ENCODE data around the gene PRKAR1B.

The PRKAR1B gene

DNA sequence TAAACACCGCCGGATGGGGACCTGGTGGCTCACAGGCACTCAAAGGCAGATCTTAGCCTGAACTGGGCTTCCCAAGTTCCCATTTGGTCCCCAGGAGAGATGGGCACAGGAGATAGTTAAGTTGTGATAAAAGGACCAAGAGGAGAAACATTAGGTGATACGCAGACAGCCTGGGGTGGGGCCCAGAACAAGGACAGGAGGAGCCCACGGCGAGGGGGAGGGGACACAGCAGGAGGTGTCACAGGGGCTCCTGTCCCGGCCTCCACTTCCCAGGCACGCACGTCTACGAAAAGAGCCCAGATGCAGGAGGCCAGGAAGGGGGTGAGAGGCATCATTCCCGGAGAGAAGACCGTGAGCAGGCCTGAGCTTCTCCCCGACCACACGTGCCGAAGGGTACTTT, 16.9 kb downstream of the PRKAR1B start:
- Mint-ChIP-seq H3K27me3 (no peaks in the 10 kb centered on the region), H3K36me3 (ENCODE audit: low read depth) (peaks cover 24% of the 10 kb centered on the region), H3K4me1 (peaks cover 10% of the 10 kb centered on the region), H3K4me3 (no peak overlapping the region), H3K27ac (no peak overlapping the region), H3K9me3 (no peaks in the 10 kb centered on the region)
- no peak for DNase-seq
- ATAC-seq: no peak

DNA sequence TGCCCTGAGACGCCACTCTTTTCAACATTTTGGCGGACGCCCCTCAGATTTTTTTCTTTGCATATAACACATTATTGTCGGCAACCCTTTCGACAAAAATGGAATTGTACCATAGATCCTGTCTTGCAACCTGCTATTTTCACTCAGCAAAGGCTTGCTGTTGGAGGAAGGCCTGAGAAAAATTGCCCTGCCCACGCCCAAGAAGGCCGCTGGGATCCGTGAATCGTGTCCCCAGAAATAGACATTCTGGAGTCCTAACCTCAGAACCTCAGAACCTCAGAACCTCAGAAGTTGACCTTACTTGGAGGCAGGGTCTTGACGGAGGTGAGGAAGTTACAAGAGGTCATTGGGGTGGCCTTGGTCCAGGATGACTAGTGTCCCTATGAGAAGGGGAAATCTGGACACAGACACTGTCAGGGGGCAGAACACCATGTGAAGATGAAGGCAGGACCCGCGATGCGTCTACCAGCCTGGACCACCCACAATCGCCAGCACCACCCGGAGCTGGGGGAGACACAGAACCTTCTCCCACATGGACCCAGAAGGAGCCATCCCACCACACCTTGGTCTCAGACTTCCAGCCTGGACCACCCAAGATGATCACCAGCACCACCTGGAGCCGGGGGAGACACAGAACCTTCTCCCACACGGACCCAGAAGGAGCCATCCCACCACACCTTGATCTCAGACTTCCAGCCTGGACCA, 19.6 kb downstream of the PRKAR1B start:
- Mint-ChIP-seq H3K4me3 (no peak overlapping the region), H3K27me3 (no peaks in the 10 kb centered on the region), H3K4me1 (peaks cover 1% of the 10 kb centered on the region), H3K27ac (no peak overlapping the region), H3K9me3 (peaks cover 13% of the 10 kb centered on the region), H3K36me3 (ENCODE audit: low read depth) (peaks cover 34% of the 10 kb centered on the region)
- no peak for DNase-seq
- ATAC-seq: no peak

DNA sequence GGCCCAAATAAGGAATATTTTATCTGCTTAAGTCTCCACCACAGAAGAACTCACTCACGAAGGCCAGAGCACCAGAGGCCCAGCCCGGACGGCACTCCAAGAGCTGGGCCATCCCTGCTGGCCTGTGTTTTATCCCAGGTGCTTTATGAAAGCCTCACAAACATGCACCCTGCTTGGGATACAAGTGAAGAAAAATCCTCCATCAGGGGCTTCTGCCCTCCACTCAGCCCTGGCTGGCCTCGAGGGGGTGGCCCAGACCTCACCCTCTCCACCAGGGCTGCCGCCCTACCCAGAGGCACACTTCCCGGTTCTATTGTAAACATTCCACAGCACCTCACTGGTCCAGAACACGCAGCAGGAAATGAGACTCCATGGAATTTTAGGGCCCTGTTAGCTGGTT, 20.4 kb downstream of the PRKAR1B start:
- ATAC-seq: no peak
- H3K27ac Mint-ChIP-seq: no peak overlapping the region
- H3K9me3 Mint-ChIP-seq: peaks cover 13% of the 10 kb centered on the region
- H3K27me3 Mint-ChIP-seq: no peaks in the 10 kb centered on the region
- DNase-seq: no peak
- H3K4me3 Mint-ChIP-seq: no peak overlapping the region
- peaks cover 39% of the 10 kb centered on the region for H3K36me3 Mint-ChIP-seq (ENCODE audit: low read depth)
- peaks cover 1% of the 10 kb centered on the region for H3K4me1 Mint-ChIP-seq

DNA sequence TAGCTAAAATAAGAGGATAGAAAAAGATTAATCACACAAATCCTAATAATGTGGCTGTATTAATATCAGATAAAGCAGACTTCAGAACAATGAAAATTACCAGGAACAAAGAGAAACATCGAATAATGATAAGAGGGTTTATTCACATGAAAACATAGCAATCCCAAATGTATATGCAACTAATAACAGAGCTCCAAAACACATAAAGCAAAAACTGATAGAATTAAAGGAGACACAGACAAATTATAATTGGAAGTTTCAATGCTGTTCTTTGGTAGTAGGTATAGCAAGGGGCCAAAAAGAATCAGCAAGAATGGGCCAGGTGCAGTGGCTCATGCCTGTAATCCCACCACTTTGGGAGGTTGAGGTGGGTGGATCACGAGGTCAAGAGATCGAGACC, 24.0 kb downstream of the PRKAR1B start:
- Mint-ChIP-seq H3K36me3 (ENCODE audit: low read depth) (peaks cover 38% of the 10 kb centered on the region), H3K4me1 (no peaks in the 10 kb centered on the region), H3K9me3 (peaks cover 13% of the 10 kb centered on the region), H3K27ac (no peak overlapping the region), H3K4me3 (no peak overlapping the region), H3K27me3 (no peaks in the 10 kb centered on the region)
- DNase-seq: no peak
- ATAC-seq: no peak

DNA sequence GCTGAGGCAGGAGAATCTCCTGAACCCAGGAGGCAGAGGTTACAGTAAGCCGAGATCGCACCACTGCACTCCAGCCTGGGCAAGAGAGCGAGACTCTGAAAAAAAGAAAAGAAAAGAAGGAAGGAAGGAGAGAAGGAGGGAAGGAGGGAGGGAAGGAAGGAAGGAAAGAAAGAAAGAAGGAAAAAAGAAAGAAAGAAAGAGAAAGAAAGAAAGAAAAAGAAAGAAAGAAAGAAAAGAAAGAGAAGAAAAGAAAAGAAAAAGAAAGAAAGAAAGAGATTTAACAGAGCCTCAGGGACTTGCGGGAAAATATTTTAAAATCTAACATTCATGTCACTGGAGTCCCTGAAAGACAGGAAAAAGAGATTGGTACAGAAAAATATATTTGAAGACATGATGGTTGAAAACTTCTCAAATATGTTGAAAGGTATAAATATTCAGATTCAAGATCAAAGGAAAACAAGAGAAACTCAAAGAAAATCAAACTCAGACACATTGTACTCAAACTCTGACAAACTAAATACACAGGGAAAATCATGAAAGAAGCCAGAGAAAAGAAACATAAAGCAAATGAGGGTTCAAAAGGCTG, 25.9 kb downstream of the PRKAR1B start:
- H3K36me3 Mint-ChIP-seq (ENCODE audit: low read depth): peaks cover 28% of the 10 kb centered on the region
- ATAC-seq: no peak

DNA sequence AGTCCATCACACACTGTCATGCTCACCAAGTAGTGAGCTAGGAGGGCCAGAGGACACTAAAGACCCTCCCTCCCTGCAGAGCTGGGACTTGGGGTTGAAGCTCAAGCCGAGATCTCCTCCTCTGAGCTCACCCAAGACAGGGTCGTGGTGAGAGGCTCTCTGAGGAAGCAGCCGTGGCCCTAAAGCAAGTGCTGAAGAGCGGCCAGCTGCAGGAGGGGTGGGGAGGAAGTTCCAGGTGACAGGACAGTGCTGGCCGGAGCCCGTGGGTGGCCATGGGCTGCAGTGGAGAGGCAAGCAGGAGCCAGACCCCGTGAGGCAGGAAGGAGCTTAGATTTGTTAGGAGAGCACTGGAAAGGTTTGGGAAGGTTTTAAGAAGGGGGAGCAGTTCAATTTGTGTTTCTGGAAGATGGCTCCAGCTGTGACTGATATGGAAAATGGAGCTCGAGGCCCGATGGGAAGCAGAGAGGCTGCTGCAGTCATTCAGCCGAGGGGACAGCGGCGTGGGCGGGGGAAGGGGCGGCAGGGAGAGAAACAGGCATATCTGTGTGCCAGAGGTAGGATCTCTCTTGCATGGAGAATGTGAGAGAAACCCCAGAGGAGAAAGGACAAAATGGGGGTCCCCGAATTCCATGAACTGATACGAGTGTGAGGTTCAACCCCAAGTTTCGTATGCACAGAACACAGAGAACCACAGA, 27.5 kb downstream of the PRKAR1B start:
- Mint-ChIP-seq H3K4me1 (no peaks in the 10 kb centered on the region), H3K4me3 (no peak overlapping the region), H3K27me3 (no peaks in the 10 kb centered on the region), H3K27ac (no peak overlapping the region), H3K9me3 (peaks cover 13% of the 10 kb centered on the region), H3K36me3 (ENCODE audit: low read depth) (peaks cover 25% of the 10 kb centered on the region)
- no peak for ATAC-seq
- no peak for DNase-seq

More for the DNA sequence above, 25.9 kb downstream of the PRKAR1B start:
- Mint-ChIP-seq H3K4me1 (no peaks in the 10 kb centered on the region), H3K27me3 (no peaks in the 10 kb centered on the region), H3K9me3 (peaks cover 13% of the 10 kb centered on the region), H3K27ac (no peak overlapping the region), H3K4me3 (no peak overlapping the region)
- DNase-seq: no peak

DNA sequence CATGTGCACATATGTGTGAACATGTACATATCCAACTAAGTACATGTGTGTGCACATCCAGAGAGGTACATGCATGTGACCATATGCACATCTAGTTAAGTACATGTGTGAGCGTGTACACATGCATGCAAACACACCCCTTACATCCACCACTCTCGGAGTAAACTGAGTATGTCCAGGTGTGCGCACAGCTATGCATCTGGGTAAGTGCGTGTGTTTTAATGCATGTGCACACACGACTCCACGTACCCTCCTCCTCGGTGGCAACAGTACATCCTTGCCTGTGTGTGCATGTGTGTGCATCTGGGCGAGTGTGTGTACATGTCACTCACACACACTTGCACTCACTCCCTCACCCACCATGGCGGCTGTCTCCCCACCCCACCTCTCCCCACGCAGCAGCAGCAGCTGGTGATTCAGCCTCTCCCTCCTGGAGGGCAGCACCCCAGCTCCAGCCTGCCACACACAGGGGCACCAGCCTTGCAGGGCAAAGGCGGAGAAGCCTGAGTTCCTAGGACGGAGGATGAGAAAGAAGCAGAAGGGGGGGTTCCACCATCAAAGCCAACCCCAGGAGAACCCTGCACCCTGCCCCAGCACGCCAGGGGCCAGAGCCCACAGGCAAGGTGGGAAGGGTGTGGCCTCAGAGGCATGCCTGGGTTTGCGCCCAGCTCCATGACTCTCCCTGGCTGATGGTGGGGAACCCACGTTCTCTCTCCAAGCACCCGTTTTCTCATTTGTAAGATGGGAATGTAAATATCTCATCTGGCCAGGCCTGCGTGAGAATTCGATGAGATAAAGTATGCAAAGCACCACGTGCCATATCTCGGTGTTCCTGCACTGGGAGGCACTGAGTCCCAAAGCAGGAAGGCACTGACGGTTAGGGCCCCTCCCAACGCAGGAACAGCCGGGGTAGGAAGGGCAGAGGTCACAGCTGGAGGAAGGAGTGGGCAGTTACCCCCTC, 28.3 kb downstream of the PRKAR1B start:
- ATAC-seq (no peak), DNase-seq (no peak)
- no peak overlapping the region for H3K4me3 Mint-ChIP-seq
- no peaks in the 10 kb centered on the region for H3K4me1 Mint-ChIP-seq
- no peaks in the 10 kb centered on the region for H3K27me3 Mint-ChIP-seq
- H3K9me3 Mint-ChIP-seq: peaks cover 8% of the 10 kb centered on the region
- no peak overlapping the region for H3K27ac Mint-ChIP-seq
- peaks cover 18% of the 10 kb centered on the region for H3K36me3 Mint-ChIP-seq (ENCODE audit: low read depth)

DNA sequence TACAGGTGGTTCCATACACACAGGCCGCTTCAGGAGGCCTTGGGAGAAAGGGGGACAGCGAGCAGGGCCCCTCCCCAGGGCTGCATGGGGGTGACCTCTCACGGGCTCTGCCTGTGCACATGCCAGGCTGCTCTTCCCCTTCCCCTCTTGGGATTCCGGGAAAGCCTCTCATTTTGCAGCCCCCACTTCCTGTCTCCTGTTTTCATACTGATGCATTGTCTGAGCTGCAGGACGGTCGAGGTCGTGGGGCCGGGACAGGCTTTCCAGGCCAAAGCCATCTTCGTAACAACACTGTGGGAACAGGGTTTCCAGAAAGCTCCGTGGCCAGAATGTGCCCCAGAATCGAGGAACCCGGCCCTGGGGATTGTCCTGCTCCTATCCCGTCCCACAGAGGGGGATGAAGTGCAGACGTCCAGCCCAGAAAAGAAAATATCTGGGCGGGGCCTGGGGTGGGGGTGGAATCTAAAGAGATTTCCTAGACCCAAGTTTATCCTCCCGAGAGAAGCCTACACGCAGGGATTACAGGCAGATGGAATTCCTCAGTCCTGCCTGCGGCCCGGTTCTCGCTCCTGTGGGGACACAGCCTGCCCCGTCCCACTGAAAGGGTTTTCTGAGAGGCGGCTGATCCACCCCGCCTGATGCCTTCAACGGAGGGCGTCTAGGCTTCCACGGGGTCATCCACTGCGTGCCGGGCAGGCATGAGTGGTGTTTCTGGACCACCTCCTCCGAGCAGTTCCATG, 30.1 kb downstream of the PRKAR1B start:
- DNase-seq: no peak
- no peaks in the 10 kb centered on the region for H3K27me3 Mint-ChIP-seq
- H3K4me3 Mint-ChIP-seq: no peak overlapping the region
- no peaks in the 10 kb centered on the region for H3K4me1 Mint-ChIP-seq
- no peaks in the 10 kb centered on the region for H3K9me3 Mint-ChIP-seq
- H3K27ac Mint-ChIP-seq: no peak overlapping the region
- H3K36me3 Mint-ChIP-seq (ENCODE audit: low read depth): peaks cover 17% of the 10 kb centered on the region
- no peak for ATAC-seq

DNA sequence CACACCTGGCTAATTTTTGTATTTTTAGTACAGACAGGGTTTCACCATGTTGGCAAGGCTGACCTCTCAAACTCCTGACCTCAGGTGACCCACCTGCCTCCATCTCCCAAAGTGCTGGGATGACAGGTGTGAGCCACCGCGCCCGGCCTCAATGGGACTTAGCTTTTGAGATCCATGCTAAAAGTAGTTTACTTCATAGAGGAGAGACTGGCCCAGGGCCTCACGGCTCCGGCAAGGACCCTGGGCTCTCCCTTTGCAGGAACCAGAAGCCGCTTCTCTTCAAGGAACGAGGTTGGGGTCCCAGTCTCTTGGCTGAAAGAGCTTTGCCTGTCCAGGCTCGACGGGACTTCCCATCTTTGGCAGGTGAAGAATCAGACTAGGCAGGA, 30.7 kb downstream of the PRKAR1B start:
- Mint-ChIP-seq H3K9me3 (no peaks in the 10 kb centered on the region), H3K27me3 (no peaks in the 10 kb centered on the region), H3K4me3 (no peak overlapping the region), H3K4me1 (no peaks in the 10 kb centered on the region), H3K36me3 (ENCODE audit: low read depth) (peaks cover 20% of the 10 kb centered on the region), H3K27ac (no peak overlapping the region)
- DNase-seq (no peak), ATAC-seq (no peak)

DNA sequence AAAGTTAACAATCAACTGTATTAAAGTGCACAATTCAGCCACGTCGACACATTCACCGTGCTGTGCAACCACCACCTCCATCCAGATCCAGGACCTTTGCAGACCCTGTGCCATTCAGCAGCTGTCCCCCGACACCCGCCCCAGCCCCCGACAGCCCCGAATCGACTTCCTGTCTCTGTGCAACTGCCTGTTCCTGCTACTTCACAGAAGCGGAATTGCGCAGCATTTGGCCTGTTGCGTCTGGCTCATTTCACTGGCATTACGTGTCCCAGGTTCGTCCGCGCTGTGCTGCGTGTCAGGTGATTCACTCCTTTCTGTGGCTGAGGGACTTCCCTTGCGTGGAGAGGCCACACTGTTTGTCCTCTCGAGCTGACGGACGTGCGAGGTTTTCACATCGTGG, 33.8 kb downstream of the PRKAR1B start:
- Mint-ChIP-seq H3K4me3 (no peak overlapping the region), H3K27ac (no peak overlapping the region), H3K27me3 (no peaks in the 10 kb centered on the region), H3K9me3 (peaks cover 4% of the 10 kb centered on the region), H3K4me1 (no peaks in the 10 kb centered on the region), H3K36me3 (ENCODE audit: low read depth) (peaks cover 38% of the 10 kb centered on the region)
- DNase-seq: no peak
- ATAC-seq: no peak

DNA sequence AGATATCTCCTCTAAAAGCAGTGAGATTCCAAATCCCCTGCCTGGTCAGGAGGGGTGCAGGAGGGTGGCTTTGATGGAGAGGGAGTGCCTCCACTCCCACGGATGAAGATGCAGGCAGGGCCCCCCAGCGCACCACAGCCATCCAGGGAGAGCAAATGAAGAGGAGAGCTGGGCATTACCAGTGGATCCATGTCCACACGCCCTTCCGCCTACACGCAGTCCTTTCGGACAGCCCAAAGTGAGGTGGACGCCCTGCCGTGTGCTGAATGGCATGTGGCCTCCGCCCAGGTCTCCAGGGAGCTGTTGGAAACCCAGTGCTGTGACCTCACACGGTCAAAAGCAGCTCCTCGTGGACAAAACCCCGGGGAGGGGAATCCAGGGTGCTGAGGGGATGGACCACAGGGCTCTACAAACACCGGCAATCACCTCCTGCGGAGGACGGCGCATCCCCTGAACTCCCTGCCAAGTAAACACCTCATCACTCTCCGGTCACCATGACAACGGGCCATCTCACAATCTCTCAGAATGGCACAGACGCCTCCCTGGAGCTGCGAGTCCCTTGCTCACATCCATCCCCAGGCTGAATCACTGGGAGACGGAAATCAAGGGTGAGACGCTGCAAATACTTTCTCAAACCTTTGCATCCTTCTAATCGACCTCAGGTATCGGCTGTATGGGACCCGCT, 35.6 kb downstream of the PRKAR1B start:
- Mint-ChIP-seq H3K27me3 (no peaks in the 10 kb centered on the region), H3K27ac (no peak overlapping the region), H3K4me1 (no peaks in the 10 kb centered on the region), H3K4me3 (no peak overlapping the region), H3K36me3 (ENCODE audit: low read depth) (peaks cover 50% of the 10 kb centered on the region), H3K9me3 (peaks cover 17% of the 10 kb centered on the region)
- ATAC-seq (no peak), DNase-seq (no peak)

DNA sequence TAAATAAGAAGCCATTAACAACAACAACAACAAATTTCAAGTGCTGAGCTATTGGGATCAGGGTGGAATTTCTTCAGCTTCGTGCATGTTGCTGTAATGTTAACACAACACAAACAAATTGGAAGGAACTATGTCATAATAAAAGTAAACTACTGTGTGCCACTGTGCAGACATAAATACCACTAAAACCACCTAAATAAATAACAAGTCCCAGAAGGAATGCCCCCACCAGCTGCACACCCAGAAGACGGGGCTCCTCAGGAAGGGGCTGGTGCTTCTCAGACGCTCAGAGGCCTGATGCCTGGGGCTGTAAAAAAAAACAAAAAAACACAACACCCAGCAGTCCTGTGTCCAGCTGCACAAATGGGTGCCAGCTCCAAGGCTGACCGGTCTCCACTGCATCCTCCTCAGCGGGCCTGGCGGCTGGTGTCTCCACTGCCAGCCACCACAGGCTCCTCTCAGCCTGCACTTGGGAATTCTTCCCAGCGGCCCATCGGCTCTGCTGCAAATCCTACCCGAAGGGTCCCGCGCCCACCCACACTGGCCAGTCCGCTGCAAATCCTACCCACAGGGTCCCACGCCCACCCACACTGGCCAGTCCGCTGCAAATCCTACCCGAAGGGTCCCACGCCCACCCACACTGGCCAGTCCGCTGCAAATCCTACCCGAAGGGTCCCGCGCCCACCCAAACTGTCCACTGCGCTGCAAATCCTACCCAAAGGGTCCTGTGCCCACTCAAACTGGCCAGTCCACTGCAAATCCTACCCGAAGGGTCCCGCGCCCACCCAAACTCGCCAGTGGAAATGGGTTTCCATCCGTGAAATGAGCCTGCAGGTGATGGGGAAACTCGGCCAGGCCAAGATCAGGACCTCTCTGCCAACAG, 36.4 kb downstream of the PRKAR1B start:
- H3K36me3 Mint-ChIP-seq (ENCODE audit: low read depth): peaks cover 58% of the 10 kb centered on the region
- H3K27me3 Mint-ChIP-seq: no peaks in the 10 kb centered on the region
- DNase-seq (no peak), ATAC-seq (no peak)
- H3K4me1 Mint-ChIP-seq: no peaks in the 10 kb centered on the region
- no peak overlapping the region for H3K27ac Mint-ChIP-seq
- H3K9me3 Mint-ChIP-seq: peaks cover 25% of the 10 kb centered on the region
- no peak overlapping the region for H3K4me3 Mint-ChIP-seq

DNA sequence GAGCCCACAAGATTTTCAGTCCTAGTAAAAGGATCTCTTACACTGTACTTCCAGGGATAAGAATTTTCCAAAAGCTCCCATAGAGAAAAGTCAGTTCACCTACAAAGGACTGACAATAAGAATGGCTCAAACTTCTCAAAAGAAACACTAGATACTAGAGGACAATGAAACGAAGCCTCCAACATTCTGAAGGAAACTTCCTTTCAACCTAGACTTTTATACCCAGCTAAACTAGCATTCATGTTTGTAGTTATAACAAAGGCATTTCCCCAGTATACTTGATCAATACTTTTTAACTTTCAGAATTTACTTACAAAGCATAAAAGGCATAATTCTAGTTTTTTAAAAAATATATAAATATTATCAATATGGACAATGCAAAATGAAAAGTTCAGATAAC, 41.5 kb downstream of the PRKAR1B start:
- H3K9me3 Mint-ChIP-seq: peaks cover 33% of the 10 kb centered on the region
- H3K4me3 Mint-ChIP-seq: no peak overlapping the region
- H3K36me3 Mint-ChIP-seq (ENCODE audit: low read depth): peaks cover 59% of the 10 kb centered on the region
- H3K27me3 Mint-ChIP-seq: no peaks in the 10 kb centered on the region
- no peaks in the 10 kb centered on the region for H3K4me1 Mint-ChIP-seq
- H3K27ac Mint-ChIP-seq: no peak overlapping the region
- DNase-seq: no peak
- no peak for ATAC-seq
